Stimulated activated naive CD8-positive, alpha-beta T cell treated with anti-CD3 and anti-CD28 coated beads, Interleukin-15, Interleukin-2, amounts not matched to agents 100 U/mL and 50 U/mL, for 24 hours (primary cell): ENCODE measurements around the gene LRRC28.

Experiments used
- ATAC-seq: fragments of 150-1000 bp; cut with Tn5 transposase; one replicate; pipeline ENCODE4 v1.10.0; 2021
- DNase-seq: peaks from one replicate; pipeline ENCODE4 v3.0.0; 2021

The LRRC28 gene

DNA sequence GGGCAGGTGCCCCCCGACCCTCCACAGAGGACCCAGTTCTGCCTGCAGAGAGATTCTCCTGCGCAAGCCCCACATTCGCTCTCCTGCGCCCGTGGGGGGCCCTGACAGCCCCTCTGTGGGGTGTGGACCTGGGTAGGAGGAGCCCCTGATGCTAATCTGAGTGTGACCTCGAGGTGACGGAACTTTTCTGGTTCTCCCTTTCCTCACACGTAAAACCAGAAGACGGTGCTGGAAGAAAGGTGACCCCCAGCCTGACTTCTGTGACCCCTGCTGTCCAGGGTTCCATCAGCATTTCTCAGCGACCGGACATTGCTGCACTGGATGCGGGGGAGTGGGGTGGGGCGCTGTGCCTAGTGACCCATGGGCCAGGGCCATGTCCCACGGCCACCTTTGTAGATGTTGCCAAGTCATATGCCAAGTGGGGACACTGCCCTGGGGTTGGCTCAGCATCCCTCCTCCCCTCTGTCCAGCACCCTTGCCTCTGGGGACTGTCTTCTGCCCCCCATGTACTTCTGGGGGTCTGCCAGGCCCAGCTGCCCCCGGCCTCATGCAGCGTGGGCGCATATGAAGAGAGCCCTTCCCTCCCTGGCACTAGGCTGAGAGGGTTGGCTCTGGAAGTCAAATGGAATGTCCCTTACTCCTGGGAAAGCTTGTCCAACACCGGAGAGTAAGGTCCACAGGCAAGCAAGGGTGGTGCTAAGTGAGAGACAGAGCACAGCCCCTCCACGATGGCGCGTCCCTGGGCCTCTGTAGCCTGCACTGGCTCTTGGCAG, 185.4 kb downstream of the LRRC28 start:
- DNase-seq (peak; percentile 1), ATAC-seq (no peak)

DNA sequence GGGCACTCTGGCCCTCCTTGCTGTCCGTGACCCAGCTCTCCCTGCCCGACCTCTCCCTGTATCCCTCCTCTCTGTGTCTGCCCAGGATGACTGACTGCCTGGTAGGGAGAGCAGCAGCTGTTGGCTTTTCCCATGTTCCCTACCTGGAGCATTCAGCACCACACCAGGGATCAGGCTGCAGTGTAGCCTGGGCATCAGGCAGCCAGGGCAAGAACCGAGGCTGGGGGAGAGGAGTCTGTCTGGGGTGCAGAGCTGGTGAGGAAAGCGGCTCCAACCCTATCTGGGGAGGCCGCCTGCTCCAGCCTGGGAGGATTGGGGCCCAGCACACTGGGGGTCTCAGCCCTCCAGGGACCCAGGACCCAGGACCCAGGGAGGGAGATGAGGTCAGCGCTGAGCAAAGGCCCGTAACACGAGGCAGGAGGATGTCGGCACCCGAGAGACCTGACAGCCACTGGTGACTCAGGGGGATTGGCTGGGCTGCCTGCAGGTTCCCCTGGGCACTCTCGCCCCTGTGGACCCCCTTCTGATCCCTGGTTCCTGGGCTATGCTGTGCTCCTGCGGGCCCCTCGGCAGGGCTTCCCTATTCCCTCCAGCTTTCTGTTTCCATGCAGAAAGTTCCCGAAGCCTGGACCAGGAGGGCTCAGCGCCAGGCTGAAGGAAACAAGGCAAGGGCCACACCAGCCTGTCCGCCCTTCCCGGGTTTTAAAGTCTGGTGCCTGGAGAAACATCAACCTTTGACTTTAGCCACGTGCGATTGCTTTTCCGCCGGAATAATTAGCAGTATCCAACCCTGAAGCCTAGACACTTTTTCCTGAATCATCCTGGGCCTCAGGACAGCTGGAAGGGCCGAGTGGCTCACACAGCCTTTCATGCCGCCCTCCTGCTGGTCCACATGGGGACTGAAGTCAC, 186.3 kb downstream of the LRRC28 start:
- ATAC-seq (no peak), DNase-seq (peak; percentile 6)

DNA sequence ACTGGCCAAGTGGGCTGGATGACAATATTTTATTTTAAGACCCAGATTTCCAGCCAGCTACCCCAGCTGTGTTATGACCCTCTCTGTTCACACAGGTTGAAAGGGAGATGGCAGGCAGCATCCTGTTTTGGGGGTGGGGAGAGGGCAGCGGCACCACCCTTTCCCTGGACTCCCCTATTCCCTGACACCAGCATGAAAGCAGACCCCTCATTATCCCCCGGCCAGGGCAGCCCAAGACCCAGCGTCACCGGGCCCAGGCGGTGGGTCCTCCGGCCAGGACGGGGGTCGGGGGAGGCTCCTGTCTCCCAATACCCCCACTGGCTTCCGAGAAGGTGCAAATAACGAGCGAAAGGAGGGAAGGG, 186.9 kb downstream of the LRRC28 start:
- peak; percentile 4 for DNase-seq
- ATAC-seq: no peak

DNA sequence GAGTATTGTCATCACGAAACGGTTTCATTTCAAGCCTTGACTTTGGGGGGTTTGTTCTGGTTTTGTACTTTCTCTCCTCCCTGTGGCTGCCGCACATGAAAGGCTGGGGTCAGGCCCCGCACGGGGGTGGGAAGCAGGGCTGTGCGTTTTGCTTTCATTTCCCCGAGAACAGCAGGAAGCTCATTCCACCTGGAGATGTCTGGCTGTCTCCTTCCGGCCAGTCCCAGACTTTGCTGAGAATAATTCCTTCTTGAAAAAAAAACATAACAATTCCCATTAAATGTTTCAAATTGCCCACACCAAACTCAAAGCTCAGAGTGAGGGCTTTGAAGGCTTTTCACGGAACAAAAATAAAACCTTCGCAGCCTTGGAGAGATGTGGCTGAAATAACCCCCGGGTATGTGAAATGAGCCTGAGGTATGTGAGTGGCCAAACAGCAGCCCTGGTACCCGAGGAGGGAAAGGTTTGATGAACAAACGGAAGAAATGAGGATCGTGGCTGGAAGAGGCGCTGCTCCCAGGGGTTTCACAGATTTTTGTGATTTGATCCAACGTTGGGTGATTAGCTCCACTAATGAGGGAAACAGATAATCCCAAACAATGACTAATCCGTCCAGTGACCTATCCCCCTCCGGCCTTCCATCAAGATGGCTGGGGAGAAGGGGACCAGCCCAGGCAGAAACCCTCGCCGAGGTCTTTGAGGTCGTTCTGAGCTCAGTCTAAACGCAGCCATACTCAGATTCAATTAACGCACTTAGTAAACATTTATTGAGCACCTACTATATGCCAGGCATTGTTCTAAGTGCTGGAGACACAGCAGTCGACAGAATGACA, 187.6 kb downstream of the LRRC28 start:
- peak; percentile 42 for DNase-seq
- no peak for ATAC-seq

- DNase-seq: no peak
- ATAC-seq: no peak
These were observed 188.2 kb downstream of the LRRC28 start for GRCh38 chr15:99439524-99439835.

- ATAC-seq (no peak), DNase-seq (no peak)
These were observed 188.7 kb downstream of the LRRC28 start for GRCh38 chr15:99440029-99440428.
